ENCODE results near the gene PIGU.

GRCh38 chr20:34717230-34718095 is 40.6 kb upstream of the PIGU start:
- no peak for TF ChIP-seq EZH2 (IDR thresholded peaks at IDR 0.05; ENCODE audit: borderline replicate concordance, low read depth, low read length, severe bottlenecking)
- TF ChIP-seq MYC (IDR thresholded peaks at IDR 0.05; ENCODE audit: low read depth, low read length), result no peak
- TF ChIP-seq MAX (IDR thresholded peaks at IDR 0.05; ENCODE audit: insufficient read depth, insufficient read length), result no peak
- no peak for TF ChIP-seq JUN (IDR thresholded peaks at IDR 0.05; ENCODE audit: borderline replicate concordance, insufficient read depth, insufficient read length, low read depth)
- TF ChIP-seq, protein P1, sequence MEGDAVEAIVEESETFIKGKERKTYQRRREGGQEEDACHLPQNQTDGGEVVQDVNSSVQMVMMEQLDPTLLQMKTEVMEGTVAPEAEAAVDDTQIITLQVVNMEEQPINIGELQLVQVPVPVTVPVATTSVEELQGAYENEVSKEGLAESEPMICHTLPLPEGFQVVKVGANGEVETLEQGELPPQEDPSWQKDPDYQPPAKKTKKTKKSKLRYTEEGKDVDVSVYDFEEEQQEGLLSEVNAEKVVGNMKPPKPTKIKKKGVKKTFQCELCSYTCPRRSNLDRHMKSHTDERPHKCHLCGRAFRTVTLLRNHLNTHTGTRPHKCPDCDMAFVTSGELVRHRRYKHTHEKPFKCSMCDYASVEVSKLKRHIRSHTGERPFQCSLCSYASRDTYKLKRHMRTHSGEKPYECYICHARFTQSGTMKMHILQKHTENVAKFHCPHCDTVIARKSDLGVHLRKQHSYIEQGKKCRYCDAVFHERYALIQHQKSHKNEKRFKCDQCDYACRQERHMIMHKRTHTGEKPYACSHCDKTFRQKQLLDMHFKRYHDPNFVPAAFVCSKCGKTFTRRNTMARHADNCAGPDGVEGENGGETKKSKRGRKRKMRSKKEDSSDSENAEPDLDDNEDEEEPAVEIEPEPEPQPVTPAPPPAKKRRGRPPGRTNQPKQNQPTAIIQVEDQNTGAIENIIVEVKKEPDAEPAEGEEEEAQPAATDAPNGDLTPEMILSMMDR (IDR thresholded peaks at IDR 0.05; ENCODE audit: extremely low read depth in 1 of 2, insufficient read depth in 1 of 2, low read depth in 1 of 2, low read length in 2 of 2), result no peak
- no peak for TF ChIP-seq POLR2AphosphoS5 (IDR thresholded peaks at IDR 0.05; ENCODE audit: insufficient read depth, low read depth, low read length)
- TF ChIP-seq POLR2A (IDR thresholded peaks at IDR 0.05; ENCODE audit: low read depth, low read length), result no peak

All from endothelial cell of umbilical vein (primary cell).